Lung (tissue), 12 donors: ENCODE measurements around the gene AKAP8L. TPM values are rescaled to one million over a fixed set of nuclear protein-coding genes. Genes with fewer than 3 reads are reported as not detected.

Experiments used
- ATAC-seq: fragments of 200-7000 bp; cut with Tn5 transposase; one replicate; pipeline ENCODE4 v1.9.1; 2020; ENCODE audit warnings: moderate number of reproducible peaks; ENCODE audit not compliant: insufficient read depth, low FRiP score
- DNase-seq, 3 donors: peaks; one replicate each; pipeline ENCODE4 v3.0.0-alpha.2; 2013 to 2017
- H3K27ac ChIP-seq, 2 donors: one replicate each; pipeline ENCODE4 v1.5.1; 2013; ENCODE audit warnings: mild to moderate bottlenecking in 2 of 2, moderate library complexity in 2 of 2, control low read depth in 1 of 2, inconsistent platforms in 1 of 2, low read depth in 1 of 2, low read length in 1 of 2
- H3K27me3 ChIP-seq, 3 donors: one replicate each; pipeline ENCODE4 v1.5.1; 2013; ENCODE audit warnings: low read length in 2 of 3; ENCODE audit not compliant: control insufficient read depth in 3 of 3, insufficient read depth in 3 of 3
- H3K36me3 ChIP-seq, 4 donors: one replicate each; pipeline ENCODE4 v1.5.1; 2013; ENCODE audit warnings: low read length in 4 of 4, mild to moderate bottlenecking in 1 of 4, moderate library complexity in 1 of 4; ENCODE audit not compliant: control insufficient read depth in 4 of 4, insufficient read depth in 4 of 4
- H3K4me1 ChIP-seq, 5 donors: one replicate each; pipeline ENCODE4 v1.5.1; 2013; ENCODE audit warnings: low read length in 5 of 5, mild to moderate bottlenecking in 2 of 5, moderate library complexity in 1 of 5; ENCODE audit not compliant: control insufficient read depth in 5 of 5, insufficient read depth in 5 of 5
- H3K4me3 ChIP-seq: one replicate; pipeline ENCODE4 v1.5.1; 2013; ENCODE audit warnings: mild to moderate bottlenecking, control low read depth, moderate library complexity
- H3K9ac ChIP-seq, 2 donors: one replicate each; pipeline ENCODE4 v1.5.1; 2013; ENCODE audit warnings: low read length in 2 of 2, control low read depth in 1 of 2; ENCODE audit not compliant: insufficient read depth in 1 of 2
- H3K9me3 ChIP-seq, 4 donors: one replicate each; pipeline ENCODE4 v1.5.1; 2013; ENCODE audit warnings: low read length in 3 of 4, mild to moderate bottlenecking in 1 of 4, moderate library complexity in 1 of 4; ENCODE audit not compliant: control insufficient read depth in 4 of 4, insufficient read depth in 3 of 4
- CTCF ChIP-seq: IDR thresholded peaks from 2 replicates; pipeline ENCODE4 v1.5.1; 2012; ENCODE audit warnings: mild to moderate bottlenecking; ENCODE audit errors: control extremely low read depth, extremely low read depth
- WGBS, 2 donors: extraction: QIAGEN DNeasy Blood & Tissue Kit; methylation state at CpG; one replicate each; pipeline ENCODE4 v1.1.7; 2013; 5-methylcytosine and 5-hydroxymethylcytosine counted together
- polyA plus RNA-seq, 2 donors: library from polyadenylated mRNA; stranded (reverse); fragments of 200-250 nt; gene quantifications; one replicate each; pipeline ENCODE4 v1.2.1, GENCODE V29; 2013
- total RNA-seq, 2 donors: library from RNA; depleted of rRNA in 1 of 2; stranded (reverse); fragments of >200 nt in 1 of 2; gene quantifications; one replicate each; pipeline ENCODE4 v1.2.1, GENCODE V29; 2014 to 2021
- donor health status: control.
- donor health status: control.
- donor health status: Bipolar disorder and iron deficiency.
- donor health status: healthy.
- donor health status: DM: yes; HTN: yes; CAD: no.

AKAP8L gene
- total and polyA plus RNA-seq, 4 donors = 52.5 to 118 (median 80.2) TPM

DNA sequence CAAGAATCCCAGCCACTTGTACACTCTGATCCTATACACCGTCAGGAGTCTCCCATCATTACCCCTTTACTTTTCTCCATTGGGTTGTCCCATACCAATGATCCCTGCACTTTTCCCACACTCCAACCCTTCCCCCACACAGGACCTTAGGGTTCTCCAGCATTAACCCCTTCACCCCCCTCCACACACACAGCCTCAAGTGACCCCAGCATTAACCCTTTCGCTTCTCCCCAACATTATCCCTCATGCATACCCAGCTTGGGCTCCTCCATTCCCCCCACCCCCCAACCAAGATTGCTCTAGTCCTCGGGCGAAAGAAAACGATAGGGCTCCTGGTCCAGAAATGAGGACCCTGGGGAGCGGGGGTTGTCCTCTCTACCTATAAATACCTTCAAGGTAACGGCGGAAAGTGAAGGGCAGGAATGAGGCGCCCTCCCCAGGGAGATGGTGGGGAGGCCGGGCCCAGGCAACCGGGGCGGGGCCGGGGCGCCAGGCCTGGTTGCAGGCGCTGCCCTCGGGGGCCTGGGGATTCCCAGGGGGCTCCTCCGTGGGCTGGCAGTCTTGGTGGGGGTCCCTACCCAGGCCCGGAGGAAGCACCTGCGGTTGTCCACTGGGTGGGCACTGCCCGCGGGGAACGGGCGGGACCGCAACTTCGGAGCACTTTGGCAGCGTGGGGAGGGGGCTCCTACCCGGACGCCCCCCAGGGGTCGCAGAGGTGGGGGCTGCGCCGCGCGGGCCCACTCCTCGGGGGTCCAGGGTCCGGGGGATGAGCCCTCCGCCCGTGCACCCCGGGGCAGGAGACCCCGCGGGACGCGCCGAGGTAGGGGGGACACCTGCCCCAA lies 30.2 kb upstream of the AKAP8L start:
- no peak for ATAC-seq
- Histone ChIP-seq H3K9ac (no peak overlapping the region), H3K9me3 (no peaks in the 10 kb centered on the region), H3K36me3 (peaks cover 0 to 8% (median 1%) of the 10 kb centered on the region in 4 donors), H3K4me1 (peaks cover 2 to 20% (median 8%) of the 10 kb centered on the region in 5 donors), H3K4me3 (peak overlapping the region; percentile 28), H3K27ac (peak overlapping the region in 1 of 2 donors; percentile 76), H3K27me3 (peaks cover 0 to 11% (median 4%) of the 10 kb centered on the region in 3 donors)
- TF ChIP-seq CTCF = no peak
- 5 to 8% methylated on average over 29 to 43 of the region's 43 CpGs for WGBS, 2 donors
- DNase-seq = peak in 1 of 3 donors; percentile 33

DNA sequence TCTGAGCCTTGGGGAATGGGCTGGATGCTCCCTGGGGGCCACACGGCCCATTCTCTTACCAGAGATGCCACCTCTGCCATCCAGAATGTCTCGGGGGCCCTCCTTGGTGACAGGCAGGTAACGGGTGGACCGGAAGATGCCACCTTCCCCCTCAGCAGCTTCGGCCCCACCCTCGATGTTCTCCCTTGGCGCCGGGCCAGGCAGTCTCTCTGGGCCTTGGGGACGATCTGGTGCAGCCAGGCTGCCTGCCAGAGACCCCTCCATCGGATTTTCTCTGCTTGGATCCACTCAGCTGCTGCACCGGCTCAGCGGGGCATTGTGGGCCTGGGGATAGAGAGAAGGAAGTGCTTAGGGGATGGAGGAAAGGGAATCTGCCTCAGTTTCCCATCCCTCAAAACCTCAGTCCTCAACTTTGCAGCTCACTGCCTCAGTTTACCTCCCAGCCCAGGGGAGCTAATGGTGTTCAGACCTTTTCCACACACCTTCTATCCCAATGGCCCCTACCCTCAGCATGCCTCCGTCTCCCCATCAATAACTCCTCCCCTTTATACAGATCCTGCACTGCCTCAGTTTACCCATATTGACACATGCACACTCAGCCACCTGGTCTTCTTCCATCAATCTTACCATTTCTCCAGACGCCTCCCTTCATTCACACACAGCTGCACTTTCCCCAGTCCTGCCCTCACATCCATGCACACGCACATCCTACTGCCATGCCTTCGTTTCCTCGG lies 29.4 kb upstream of the AKAP8L start:
- no peak for TF ChIP-seq CTCF
- WGBS, 2 donors = 66 to 81% methylated on average over 17 of the region's 17 CpGs
- H3K27ac ChIP-seq = no peak overlapping the region
- DNase-seq (no peak), ATAC-seq (no peak)
- no peak overlapping the region for H3K9ac ChIP-seq
- H3K9me3 ChIP-seq = no peaks in the 10 kb centered on the region
- H3K4me3 ChIP-seq = no peak overlapping the region
- H3K27me3 ChIP-seq = peaks cover 0 to 4% (median 0%) of the 10 kb centered on the region in 3 donors
- H3K4me1 ChIP-seq = peaks cover 2 to 16% (median 8%) of the 10 kb centered on the region in 5 donors
- peaks cover 0 to 8% (median 1%) of the 10 kb centered on the region in 4 donors for H3K36me3 ChIP-seq

DNA sequence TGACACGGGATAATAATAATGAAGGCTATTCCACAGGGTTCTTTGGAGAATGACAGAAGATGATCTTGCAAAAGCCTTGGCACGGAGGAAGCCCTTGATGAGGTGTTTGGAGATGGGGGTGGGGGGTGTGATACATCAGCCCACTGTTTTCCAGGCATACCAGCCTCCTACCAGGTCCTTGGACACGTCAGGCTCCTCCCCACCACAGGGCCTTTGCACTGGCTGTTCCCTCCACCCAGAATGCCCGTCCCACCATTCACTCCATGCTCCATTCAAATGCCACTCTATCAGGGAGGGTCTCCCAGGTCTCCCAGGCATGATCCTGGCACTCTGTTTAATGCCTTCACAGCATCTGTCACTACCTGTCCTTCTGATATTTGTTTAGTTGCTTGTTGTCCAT lies 28.3 kb upstream of the AKAP8L start:
- DNase-seq (no peak), ATAC-seq (no peak)
- Histone ChIP-seq H3K36me3 (peaks cover 0 to 4% (median 1%) of the 10 kb centered on the region in 4 donors), H3K4me3 (no peak overlapping the region), H3K27ac (no peak overlapping the region), H3K4me1 (peaks cover 2 to 10% (median 5%) of the 10 kb centered on the region in 5 donors), H3K27me3 (no peaks in the 10 kb centered on the region), H3K9me3 (no peaks in the 10 kb centered on the region), H3K9ac (no peak overlapping the region)
- no peak for TF ChIP-seq CTCF
- WGBS, 2 donors = 82 to 83% methylated on average over 4 of the region's 4 CpGs
